Activated CD4-positive, alpha-beta T cell treated with anti-CD3 and anti-CD28 coated beads, Interleukin-10, Interleukin-2, amounts not matched to agents 100 ng/mL and 50 ng/mL, durations not matched to agents 16 hours and 8 hours (primary cell): ENCODE results near the gene CLDN2.

ENCODE experiments used
- DNase-seq: peaks from one replicate; pipeline ENCODE4 v3.0.0-alpha.2; 2020

CLDN2 gene

DNA sequence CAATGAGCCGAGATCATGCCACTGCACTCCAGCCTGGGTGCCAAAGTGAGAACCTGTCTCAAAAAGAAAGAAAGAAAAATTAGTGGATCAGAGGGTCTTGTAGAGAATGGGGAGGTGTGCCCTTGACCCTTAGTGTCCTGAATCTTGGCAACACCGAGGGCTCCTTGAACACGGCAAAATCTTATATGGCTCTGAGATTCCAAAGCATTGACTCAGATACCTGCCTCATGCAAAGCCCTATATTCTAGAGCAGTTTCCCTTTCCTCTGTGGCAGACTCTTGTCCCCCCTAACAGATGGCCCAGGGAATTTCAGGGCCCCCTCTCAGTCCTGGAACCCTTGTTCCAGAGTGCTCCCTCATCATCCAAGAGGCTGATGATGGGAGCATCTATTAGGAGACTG, 6.8 kb downstream of the CLDN2 start:
- no peak for DNase-seq

DNA sequence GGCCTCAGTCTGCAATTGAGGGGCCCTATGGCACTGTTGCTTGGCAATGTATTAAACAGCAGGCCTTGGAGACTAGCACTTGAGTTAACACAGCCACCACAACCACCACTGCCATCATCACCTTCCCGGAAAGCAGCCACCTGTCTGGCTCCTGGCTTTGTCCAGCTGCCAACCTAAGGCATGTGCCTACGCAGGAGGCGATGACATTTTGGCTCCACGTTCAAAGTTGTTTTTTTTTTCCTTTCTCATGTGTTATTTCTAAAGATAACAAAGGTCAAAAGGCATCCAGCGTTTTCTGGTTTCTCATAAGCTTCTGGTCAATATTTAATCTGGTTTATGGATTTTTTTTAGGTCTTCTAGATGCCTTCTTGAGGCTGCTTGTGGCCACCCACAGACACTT, 7.5 kb downstream of the CLDN2 start:
- no peak for DNase-seq

DNA sequence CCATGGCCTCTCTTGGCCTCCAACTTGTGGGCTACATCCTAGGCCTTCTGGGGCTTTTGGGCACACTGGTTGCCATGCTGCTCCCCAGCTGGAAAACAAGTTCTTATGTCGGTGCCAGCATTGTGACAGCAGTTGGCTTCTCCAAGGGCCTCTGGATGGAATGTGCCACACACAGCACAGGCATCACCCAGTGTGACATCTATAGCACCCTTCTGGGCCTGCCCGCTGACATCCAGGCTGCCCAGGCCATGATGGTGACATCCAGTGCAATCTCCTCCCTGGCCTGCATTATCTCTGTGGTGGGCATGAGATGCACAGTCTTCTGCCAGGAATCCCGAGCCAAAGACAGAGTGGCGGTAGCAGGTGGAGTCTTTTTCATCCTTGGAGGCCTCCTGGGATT, 8.0 kb downstream of the CLDN2 start:
- DNase-seq: no peak

DNA sequence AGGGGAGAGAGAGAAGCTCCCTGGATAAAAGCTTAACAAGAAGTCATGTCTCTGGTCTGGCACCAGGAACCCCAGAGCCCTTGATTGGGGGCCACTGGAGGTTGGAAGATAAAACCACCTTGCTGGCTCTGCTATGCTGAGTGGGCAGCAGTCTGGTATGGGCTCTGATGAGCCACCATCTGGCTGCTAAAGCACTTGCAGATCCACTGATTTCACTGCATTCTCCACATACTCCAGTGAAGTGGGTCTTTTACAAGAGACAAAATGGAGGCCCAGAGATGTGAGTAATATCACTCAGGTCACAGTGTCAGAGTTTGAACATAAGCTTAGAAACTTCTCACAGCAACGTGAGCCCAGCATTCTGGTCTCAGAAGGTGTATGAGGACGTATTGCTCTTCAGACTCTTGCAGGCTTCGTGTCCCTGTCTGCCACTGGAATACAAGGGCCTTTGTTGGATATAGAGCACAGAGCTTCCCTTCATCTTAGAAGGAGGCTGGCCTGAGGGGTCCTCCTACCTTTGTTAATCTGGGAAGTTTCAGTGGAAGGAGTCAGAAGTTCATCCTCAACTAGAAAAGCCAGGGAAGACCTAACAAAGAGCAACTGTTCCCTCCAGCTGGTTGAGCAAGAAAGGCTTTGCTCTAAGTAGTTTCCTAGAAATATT, 11.8 kb downstream of the CLDN2 start:
- DNase-seq: no peak

DNA sequence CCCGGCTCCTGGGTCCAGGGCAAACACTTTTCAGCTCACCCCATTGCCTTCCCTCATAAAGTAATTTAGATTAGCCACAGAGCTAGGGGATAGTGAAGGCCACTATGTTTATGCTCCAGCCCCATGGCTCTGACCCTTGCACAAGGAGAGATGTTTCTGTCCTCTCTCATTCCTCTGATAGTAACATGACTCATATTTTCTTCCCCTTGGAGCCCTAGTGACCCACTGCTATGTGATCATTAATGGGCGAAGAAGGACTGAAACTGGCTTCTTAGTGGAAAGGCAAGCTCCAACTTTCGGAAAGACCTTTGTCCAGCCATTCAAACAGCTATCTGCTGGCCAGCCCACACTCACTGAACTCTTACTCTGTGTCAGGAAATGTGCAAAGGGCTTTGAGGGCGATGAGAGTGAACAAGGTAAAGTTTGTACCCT, 12.3 kb downstream of the CLDN2 start:
- DNase-seq: no peak

DNA sequence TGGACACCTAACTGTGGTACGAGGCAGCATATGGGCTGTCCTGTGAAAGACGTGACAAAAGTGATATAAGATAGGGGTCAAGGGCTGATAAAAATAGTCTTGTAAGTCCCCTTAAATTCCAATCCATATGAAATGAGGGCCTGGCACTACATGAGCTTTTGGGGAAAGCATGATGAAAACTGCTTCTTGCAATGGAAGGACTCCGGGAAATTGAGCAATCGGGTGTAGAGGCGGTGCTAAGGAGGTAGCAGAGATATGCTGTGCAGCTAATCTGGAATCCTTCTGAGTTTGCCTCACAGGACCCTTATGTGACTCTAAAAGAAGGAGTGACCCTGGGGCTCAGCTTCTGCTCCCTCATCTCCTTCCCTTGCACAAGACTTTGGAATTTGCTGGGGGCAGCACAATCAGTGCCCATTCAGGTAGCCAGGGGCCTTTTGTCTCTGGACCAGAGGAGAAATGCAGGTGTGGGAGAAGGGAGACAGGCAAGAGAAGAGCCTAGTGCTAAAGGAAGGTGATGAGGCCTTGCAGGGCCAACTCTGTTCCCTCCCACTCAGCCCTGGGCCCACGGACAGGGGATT, 12.8 kb downstream of the CLDN2 start:
- no peak for DNase-seq

DNA sequence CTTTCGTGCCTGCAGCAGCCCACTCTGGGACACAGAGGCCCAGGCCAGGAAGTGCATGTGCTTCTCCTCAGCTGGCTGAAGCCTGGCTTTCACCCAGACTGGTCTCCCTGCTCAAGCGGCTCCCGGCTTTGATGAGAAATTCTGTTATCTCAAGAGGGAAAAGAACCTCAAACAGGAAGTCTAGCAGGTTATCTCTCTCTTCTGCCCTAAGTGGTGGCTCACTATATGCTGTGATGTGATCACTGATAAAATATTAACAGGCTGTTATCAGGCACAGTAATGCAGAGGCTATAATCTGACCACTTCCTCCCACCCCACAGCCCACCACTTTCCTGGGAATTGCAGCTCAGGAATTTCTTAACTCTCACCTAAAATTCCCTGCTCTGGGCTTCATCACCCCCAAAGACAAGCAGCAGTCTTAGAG, 13.3 kb downstream of the CLDN2 start:
- DNase-seq: no peak

DNA sequence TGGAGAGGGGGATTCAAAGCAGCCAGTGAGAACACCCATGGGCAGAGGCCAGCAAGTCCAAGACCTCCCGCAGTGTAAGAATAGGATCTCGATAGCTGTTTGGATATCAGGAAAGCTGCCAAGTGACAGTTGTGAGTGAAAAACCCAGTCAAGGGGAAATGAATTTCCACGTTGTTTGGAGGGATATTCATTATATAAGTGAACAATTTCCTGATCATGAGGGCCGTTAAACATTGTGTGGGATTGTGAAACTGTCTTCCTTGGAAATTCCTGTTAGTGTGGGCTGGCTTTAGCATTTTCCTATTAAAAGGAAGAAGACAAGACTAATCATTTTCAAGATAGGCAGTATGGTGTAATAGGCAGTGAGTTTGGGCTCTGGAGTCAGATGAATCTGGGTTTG, 15.0 kb downstream of the CLDN2 start:
- DNase-seq: no peak

DNA sequence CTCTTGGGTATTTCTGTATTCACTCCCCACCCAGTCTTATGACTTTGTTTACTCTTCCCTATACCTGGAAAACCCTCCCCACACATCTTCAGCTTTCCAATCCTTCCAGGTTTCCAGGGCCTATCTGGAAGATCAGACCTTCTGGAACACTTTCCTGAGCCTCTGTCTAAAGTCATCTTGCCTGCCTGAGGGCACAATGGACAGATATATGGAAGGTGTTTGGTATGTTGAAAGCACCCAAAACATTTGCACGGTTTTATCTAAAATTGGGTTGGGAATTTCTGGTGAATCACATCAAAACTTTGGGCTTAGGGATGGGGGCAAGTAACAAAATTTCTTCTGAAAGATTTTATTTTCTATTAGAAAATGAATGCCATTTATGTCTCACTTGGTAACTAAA, 16.0 kb downstream of the CLDN2 start:
- no peak for DNase-seq

DNA sequence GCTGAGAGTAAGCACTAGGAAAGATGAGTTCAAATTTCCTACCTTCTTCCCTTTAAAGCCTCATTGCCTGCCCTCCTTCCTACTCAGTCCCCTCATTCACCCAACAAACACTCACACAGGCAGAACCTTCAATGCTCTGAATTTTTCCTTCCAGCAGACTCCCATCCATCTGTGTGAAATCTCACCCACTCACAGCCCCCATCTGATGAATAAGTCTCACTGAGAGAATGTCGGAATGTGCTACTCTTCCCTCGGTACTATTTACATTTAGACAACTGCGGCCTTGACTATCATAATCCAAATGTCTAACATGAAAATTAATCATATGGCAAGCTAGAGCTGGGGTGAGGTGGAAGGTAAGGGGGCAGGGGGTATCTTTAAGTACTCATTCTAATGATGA, 19.4 kb downstream of the CLDN2 start:
- DNase-seq: no peak

DNA sequence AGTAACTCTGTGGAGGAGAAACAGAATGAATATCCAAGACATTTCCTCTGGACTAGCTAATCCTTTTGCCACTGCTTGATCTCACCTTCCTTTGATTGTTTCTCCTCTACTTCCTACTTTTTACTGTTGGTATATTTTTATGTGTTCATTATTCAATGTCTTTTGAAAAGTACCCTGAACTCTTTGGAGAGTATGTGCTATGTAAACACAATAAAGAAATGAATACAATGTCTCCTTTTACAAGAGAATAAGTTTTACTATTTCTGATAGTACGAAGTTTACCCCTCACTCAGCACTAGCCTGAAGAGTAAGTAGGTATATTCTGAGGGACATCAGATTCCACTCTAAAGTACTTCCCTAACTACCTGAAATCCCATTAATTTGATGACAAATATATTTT, 19.9 kb downstream of the CLDN2 start:
- DNase-seq: no peak

DNA sequence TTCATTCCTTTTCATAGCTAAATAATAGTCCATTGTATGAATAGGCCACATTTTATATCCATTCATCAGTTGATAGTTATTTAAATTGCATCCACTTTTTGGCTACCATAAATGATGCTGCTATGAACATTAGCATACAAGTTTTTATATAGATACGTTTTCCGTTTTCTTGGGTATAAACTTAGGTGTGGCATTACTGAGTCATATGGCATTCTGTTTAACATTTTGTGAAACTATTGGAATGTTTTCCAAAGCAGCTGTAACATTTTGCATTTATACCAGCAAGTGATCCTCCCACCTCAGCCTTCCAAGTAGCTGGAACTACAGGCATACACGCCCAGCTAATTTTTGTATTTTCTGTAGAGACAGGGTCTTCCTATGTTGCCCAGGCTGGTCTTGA, 26.3 kb downstream of the CLDN2 start:
- no peak for DNase-seq

DNA sequence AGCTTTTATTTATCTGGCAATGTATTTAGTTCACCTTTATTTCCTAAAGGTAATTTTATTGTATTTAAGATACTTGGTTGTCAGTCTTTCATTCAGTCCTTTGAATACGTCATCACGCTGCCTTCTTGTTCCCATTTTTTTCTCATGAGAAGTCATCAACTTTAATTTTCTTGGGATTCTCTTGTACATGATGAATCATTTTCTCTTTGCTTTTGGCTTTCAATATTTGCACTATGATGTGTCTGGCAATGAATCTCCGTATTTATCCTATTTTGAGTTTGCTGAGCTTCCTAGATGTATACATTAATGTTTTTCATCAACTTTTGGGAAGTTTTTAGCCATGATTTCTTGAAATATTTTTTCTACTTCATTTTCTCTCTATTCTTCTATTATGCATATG, 28.4 kb downstream of the CLDN2 start:
- DNase-seq: no peak

DNA sequence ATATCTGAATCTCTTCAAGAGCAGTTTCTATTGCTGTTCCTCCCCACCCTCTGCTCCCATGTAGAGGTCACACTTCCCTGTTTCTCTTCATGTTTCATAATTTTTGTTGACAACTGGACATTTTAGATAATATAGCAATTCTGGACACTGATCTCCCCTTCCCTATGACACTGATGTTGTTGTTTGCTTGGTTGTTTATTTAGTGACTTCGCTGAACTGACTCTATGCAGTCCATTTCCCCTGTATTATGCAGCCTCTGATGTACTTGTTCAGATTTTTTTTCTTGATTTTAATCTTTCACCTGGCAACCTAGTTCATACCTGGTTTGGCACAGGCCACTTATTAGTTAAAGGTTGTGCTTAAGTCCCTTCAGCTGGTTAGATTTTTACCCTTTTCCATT, 29.2 kb downstream of the CLDN2 start:
- DNase-seq: no peak

DNA sequence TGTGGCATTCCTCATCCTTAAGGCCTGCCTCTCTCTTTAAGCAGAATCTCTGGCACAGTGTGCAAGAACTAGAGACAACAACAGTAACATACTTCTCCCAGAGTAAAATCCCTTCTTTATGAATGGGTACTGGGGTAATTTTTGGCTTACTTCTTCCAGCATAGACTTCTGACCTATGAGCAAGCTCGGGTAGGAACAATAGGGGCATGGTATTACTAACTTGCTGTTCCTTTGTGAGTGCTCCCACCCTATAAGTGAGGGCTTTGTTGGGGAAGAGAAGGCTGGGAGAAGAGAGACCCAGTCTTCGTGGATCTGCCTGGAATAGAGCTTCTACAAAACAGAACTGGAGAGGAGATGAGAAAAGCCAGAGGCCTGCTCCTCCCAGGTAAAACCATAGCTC, 30.2 kb downstream of the CLDN2 start:
- no peak for DNase-seq

DNA sequence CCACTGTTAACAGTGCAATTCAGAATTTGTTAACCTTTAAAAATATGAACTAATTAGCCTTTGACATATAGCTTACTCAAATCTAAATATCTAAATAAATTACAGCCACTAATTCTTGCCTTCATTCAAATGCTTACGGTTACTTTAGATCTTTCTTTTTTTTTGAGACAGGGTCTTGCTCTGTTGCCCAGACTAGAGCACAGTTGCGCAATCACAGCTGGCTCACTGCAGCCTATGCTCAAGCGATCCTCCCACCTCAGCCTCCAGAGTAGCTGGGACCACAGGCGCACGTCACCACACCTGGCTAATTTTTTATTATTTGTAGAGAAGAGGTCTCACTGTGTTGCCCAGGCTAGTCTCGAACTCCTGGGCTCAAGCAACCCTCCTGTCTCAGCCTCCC, 31.0 kb downstream of the CLDN2 start:
- no peak for DNase-seq

DNA sequence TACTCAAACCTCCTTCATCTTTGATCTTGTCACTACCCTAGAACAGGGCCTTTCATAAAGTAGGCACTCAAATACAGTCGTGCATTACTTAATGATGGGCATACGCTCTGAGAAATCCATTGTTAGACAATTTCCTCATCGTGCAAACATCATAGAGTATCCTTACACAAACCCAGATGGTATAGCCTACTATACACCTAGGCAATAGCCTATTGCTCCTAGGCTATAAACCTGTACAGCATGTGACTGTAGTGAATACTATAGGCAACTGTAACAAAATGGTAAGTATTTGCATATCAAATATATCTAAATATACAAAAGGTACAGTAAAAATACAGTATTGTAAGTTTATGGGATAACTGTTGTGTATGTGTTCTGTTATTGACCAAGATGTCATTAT, 31.9 kb downstream of the CLDN2 start:
- DNase-seq: no peak

DNA sequence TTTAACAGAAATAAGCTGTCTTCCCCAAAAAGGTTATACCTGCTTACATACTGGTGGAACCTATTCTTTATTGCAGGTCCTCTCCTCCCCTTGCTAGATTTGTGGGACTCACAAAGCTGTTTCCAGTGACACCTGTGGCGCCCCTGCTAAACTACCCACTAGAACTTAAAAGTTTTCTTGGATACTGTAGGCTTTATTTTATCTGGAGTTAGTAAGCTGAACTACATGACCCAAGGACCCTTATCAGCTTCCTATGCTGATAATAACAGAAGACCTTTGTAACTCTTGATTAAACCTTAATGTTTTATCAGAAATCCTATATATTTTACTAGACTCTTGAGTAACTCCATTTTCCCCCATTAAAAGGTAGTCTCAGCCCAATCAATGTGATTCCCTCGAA, 32.3 kb downstream of the CLDN2 start:
- DNase-seq: no peak

DNA sequence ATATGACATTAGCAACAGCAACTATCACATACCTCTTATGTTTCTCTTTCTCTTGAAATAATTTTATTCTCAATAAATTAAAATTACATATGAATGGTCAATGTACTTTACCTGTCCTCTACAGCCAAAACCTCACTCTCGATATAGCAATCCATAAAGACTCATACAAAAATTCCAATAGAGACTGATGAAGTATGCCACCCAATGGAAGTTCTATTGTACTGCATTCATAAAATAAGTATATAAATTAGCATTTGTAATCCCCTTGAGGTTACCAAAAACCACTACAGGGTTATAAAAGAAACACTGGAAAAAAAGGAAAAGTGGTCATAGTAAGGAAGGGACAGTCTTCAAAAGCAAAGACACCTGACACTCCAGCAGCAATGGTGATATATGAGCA, 32.8 kb downstream of the CLDN2 start:
- no peak for DNase-seq

DNA sequence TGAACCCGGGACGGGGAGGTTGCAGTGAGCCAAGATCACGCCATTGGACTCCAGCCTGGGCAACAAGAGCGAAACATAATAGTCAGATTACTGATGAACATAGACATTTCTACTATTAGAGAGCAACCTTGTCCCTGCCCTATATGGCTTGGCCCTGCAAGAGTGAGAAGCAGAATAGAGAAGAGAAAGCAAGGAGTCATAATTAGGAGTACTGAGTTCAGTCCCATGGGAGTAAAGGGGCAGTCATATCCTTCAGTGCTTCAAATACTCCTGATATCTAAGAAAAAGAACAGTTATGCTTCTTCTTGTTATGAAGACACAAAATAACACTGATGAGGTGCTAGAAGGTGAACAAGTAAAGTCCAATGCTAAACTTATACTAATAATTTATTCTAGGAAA, 33.8 kb downstream of the CLDN2 start:
- no peak for DNase-seq

DNA sequence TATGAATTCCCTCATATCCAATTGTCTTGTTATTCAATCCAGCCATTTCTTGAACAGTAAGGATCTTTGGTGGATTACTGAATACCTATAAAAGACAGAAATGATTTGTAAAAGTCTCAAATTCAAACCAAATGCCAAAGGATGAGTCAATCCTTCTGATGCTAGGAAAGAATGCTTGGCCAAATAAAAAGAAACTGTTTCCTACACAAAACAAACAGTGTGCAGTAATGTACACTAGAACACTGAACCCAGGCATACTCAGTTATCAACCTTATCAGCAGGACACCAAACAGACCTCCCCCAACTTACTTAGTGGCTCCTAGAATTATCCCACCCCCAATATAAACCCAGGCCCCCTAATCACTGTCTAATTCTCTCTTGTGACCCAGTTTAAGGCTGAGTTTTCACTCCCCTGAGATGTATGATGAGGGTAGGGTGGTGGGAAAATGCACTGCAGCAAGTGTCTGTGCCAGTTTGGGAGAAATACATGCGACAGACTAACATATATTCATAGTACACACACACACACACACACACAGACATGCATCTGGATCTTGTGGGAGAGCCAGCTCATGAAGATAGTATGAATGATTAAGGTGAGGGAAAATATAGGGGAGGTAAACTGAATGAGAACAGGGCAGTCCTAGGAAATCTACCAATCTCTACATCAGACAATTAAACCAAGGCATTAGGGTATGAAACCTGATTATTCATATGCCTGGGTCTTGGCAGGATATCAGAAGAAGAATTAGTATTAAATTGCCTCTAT, 35.0 kb downstream of the CLDN2 start:
- DNase-seq: no peak

DNA sequence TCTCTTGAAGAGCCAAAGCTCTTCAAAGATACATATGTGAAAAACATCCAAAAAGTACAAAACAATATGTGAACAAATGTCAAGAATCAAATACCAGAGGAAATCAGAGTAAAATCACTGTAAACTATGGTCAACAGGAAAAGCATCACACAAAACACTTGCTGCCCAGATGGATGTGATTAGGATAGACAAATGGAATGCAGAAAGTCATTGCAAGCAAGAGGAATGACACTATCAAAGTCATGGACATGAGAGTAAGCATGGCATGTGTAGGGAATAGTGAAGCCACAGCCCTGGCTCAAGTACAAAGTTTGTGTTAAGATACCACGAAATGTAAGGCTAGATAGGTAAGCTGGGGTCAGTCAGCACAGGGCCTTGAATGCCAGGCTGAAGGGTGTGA, 37.7 kb downstream of the CLDN2 start:
- DNase-seq: no peak

DNA sequence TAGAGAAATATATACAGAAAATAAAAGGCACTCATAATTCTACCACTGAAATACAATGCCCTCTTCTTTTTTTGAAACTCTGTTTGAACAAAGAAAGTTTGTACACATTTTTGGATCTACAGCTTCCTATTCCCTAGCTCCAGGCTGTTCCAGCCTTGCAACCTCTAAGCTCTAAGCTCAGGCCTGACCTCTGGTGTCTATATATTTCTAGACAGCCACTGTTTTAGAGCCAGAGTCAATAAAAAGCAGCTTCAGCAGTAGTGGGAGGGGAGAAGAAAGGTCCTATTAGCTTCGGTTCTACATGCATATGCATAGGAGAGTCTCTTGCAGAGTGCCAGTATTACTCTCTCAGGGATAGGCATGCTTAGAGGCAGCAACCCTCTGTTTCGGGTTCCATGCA, 39.7 kb downstream of the CLDN2 start:
- no peak for DNase-seq

DNA sequence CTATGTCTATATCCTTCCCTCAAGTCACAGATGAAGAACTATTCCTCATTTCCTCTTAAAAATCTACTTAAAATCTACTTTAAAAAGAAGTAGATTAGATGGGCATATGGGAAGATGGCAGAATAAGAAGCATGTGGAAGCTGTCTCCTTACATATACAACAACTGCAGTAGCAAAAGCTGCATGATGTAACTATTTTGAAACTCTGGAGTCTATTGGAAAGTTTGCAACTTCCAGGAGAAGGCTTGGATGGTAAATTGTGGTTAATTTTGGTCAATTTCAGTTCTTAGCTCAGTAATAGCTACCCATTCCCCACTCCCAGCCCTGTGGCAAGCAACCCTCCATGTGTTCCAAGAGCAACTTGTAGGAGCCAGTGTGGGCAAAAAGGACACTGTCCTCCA, 42.9 kb downstream of the CLDN2 start:
- DNase-seq: no peak

DNA sequence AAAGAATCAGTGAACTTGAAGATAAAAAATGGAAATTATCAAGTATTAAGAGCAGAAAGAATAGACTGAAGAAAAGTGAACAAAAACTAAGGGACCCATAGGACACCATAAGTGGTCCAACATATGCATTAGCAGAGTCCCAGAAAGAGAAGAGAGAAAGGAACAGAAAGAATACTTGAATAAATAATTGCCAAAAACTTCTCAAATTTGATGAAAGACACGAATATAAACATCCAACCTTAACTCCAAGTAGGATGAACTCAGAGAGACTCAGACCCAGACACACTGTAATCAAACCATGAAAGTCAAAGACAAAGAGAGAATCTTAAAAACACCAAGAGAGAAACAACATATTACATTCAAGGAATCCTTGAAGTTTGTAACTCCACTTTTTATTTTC, 44.1 kb downstream of the CLDN2 start:
- no peak for DNase-seq
